Mesodermal cell (in vitro differentiated cells): ENCODE data around the gene NID1.

ENCODE experiments used
- H3K27ac ChIP-seq: 2 replicates; pipeline ENCODE4 v1.7.0; 2013; ENCODE audit warnings: mild to moderate bottlenecking, low read depth, low read length, moderate library complexity; ENCODE audit not compliant: severe bottlenecking
- H3K36me3 ChIP-seq: 2 replicates; pipeline ENCODE4 v1.7.1; 2013; ENCODE audit warnings: mild to moderate bottlenecking, low read length, moderate library complexity; ENCODE audit not compliant: control insufficient read depth, insufficient read depth
- H3K4me1 ChIP-seq: one replicate; pipeline ENCODE4 v1.7.1; 2013; ENCODE audit warnings: mild to moderate bottlenecking, low read length; ENCODE audit not compliant: insufficient read depth, control insufficient read depth, poor library complexity, severe bottlenecking
- H3K4me3 ChIP-seq: 2 replicates; pipeline ENCODE4 v1.7.0; 2013; ENCODE audit warnings: low read length, control low read depth, mild to moderate bottlenecking; ENCODE audit not compliant: insufficient read depth, poor library complexity, severe bottlenecking; ENCODE audit errors: extremely low read depth
- H3K9me3 ChIP-seq: 2 replicates; pipeline ENCODE4 v1.7.1; 2013; ENCODE audit warnings: mild to moderate bottlenecking, low read length, moderate library complexity; ENCODE audit not compliant: control insufficient read depth
- WGBS, 2 experiments: methylation state at CpG; one replicate each; pipeline ENCODE4 v1.1.5; 2013; ENCODE audit warnings: missing lambda C conversion rate in 2 of 2; ENCODE audit not compliant: insufficient coverage in 2 of 2; 5-methylcytosine and 5-hydroxymethylcytosine counted together

The NID1 gene

GRCh38 chr1:236041631-236042618, 23.0 kb downstream of the NID1 start:
- H3K4me3 ChIP-seq, result no peak overlapping the region
- 95 to 99% methylated on average over 12 to 14 of the region's 17 CpGs for WGBS, 2 experiments
- H3K4me1 ChIP-seq, result no peaks in the 10 kb centered on the region
- no peaks in the 10 kb centered on the region for H3K9me3 ChIP-seq
- H3K27ac ChIP-seq, result no peak overlapping the region
- peaks cover 61% of the 10 kb centered on the region for H3K36me3 ChIP-seq

- Histone ChIP-seq H3K4me3 (no peak overlapping the region), H3K9me3 (no peaks in the 10 kb centered on the region), H3K4me1 (no peaks in the 10 kb centered on the region), H3K27ac (no peak overlapping the region), H3K36me3 (peaks cover 55% of the 10 kb centered on the region)
- WGBS, 2 experiments, result 86 to 93% methylated on average over 9 to 13 of the region's 13 CpGs
Observed at GRCh38 chr1:236039740-236040685, 24.9 kb downstream of the NID1 start.

GRCh38 chr1:236038034-236038433, 26.9 kb downstream of the NID1 start:
- H3K27ac ChIP-seq, result no peak overlapping the region
- H3K4me3 ChIP-seq, result no peak overlapping the region
- no peaks in the 10 kb centered on the region for H3K9me3 ChIP-seq
- peaks cover 48% of the 10 kb centered on the region for H3K36me3 ChIP-seq
- H3K4me1 ChIP-seq, result no peaks in the 10 kb centered on the region
- 93 to 96% methylated on average over 14 to 15 of the region's 15 CpGs for WGBS, 2 experiments

- WGBS, 2 experiments, result 96 to 99% methylated on average over 7 to 8 of the region's 8 CpGs
- Histone ChIP-seq H3K4me3 (no peak overlapping the region), H3K9me3 (no peaks in the 10 kb centered on the region), H3K27ac (no peak overlapping the region), H3K36me3 (peaks cover 51% of the 10 kb centered on the region), H3K4me1 (no peaks in the 10 kb centered on the region)
Observed at GRCh38 chr1:236035681-236036101, 29.2 kb downstream of the NID1 start.

- H3K9me3 ChIP-seq, result no peaks in the 10 kb centered on the region
- WGBS, 2 experiments, result 87 to 100% methylated on average over 1 to 2 of the region's 4 CpGs
- H3K4me3 ChIP-seq, result no peak overlapping the region
- peaks cover 68% of the 10 kb centered on the region for H3K36me3 ChIP-seq
- H3K4me1 ChIP-seq, result no peaks in the 10 kb centered on the region
- H3K27ac ChIP-seq, result no peak overlapping the region
Observed at GRCh38 chr1:236033336-236033735, 31.6 kb downstream of the NID1 start.

GRCh38 chr1:236030534-236030933, 34.4 kb downstream of the NID1 start:
- Histone ChIP-seq H3K4me3 (no peak overlapping the region), H3K9me3 (no peaks in the 10 kb centered on the region), H3K27ac (no peak overlapping the region), H3K36me3 (peaks cover 73% of the 10 kb centered on the region), H3K4me1 (no peaks in the 10 kb centered on the region)
- 94% methylated on average over 3 of the region's 3 CpGs; no CpG with 5 or more reads in 1 of the 2 experiments for WGBS, 2 experiments

- no peaks in the 10 kb centered on the region for H3K9me3 ChIP-seq
- H3K36me3 ChIP-seq, result peaks cover 81% of the 10 kb centered on the region
Observed at GRCh38 chr1:236029428-236029940, 35.4 kb downstream of the NID1 start.

GRCh38 chr1:236027104-236027503, 37.8 kb downstream of the NID1 start:
- Histone ChIP-seq H3K36me3 (peaks cover 95% of the 10 kb centered on the region), H3K27ac (no peak overlapping the region), H3K9me3 (no peaks in the 10 kb centered on the region), H3K4me3 (no peak overlapping the region), H3K4me1 (no peaks in the 10 kb centered on the region)
- WGBS, 2 experiments, result 88 to 89% methylated on average over 3 of the region's 4 CpGs

More at GRCh38 chr1:236029428-236029940, 35.4 kb downstream of the NID1 start:
- Histone ChIP-seq H3K4me1 (no peaks in the 10 kb centered on the region), H3K27ac (no peak overlapping the region), H3K4me3 (no peak overlapping the region)
- WGBS, 2 experiments, result 95 to 98% methylated on average over 18 to 24 of the region's 26 CpGs

GRCh38 chr1:236025836-236026235, 39.1 kb downstream of the NID1 start:
- no peak overlapping the region for H3K4me3 ChIP-seq
- H3K36me3 ChIP-seq, result peaks cover 92% of the 10 kb centered on the region
- H3K9me3 ChIP-seq, result no peaks in the 10 kb centered on the region
- 97 to 98% methylated on average over 13 to 14 of the region's 14 CpGs for WGBS, 2 experiments
- no peak overlapping the region for H3K27ac ChIP-seq
- no peaks in the 10 kb centered on the region for H3K4me1 ChIP-seq

- no peaks in the 10 kb centered on the region for H3K9me3 ChIP-seq
- H3K4me1 ChIP-seq, result no peaks in the 10 kb centered on the region
- WGBS, 2 experiments, result 87 to 98% methylated on average over 6 to 7 of the region's 7 CpGs
- peaks cover 92% of the 10 kb centered on the region for H3K36me3 ChIP-seq
- no peak overlapping the region for H3K27ac ChIP-seq
- no peak overlapping the region for H3K4me3 ChIP-seq
Observed at GRCh38 chr1:236024641-236025040, 40.2 kb downstream of the NID1 start.
